ENCODE measurements around the gene EYA3.

Gene EYA3

GRCh38 chr1:28046716-28047115 is 41.7 kb downstream of the EYA3 start:
- no peak for TF ChIP-seq CTCF (IDR thresholded peaks at IDR 0.05)

- TF ChIP-seq CTCF (IDR thresholded peaks at IDR 0.05) = no peak
Observed at GRCh38 chr1:28045777-28046176, 42.6 kb downstream of the EYA3 start.

- no peak for TF ChIP-seq CTCF (IDR thresholded peaks at IDR 0.05)
Observed at GRCh38 chr1:28044399-28044798, 44.0 kb downstream of the EYA3 start.

- TF ChIP-seq CTCF (IDR thresholded peaks at IDR 0.05) = no peak
Observed at GRCh38 chr1:28039341-28039740, 49.1 kb downstream of the EYA3 start.

GRCh38 chr1:28037946-28038345 is 50.5 kb downstream of the EYA3 start:
- TF ChIP-seq CTCF (IDR thresholded peaks at IDR 0.05) = no peak

- no peak for TF ChIP-seq CTCF (IDR thresholded peaks at IDR 0.05)
Observed at GRCh38 chr1:28037206-28037605, 51.2 kb downstream of the EYA3 start.

- TF ChIP-seq CTCF (IDR thresholded peaks at IDR 0.05) = peak; percentile 43
Observed at GRCh38 chr1:28036431-28036830, 52.0 kb downstream of the EYA3 start.

- no peak for TF ChIP-seq CTCF (IDR thresholded peaks at IDR 0.05)
Observed at GRCh38 chr1:28035420-28035819, 53.0 kb downstream of the EYA3 start.
